Urinary bladder (tissue), 4 donors: Measurements from ENCODE around the gene ABCC4. TPM values are rescaled to one million over a fixed set of nuclear protein-coding genes. Genes with fewer than 3 reads are reported as not detected.

Experiments
- DNase-seq: peaks from one replicate; pipeline ENCODE4 v3.0.0-alpha.2; 2015; ENCODE audit errors: extremely low spot score
- H3K27ac ChIP-seq: one replicate; pipeline ENCODE4 v1.5.1; 2013; ENCODE audit warnings: low read depth, mild to moderate bottlenecking, moderate library complexity
- H3K36me3 ChIP-seq: one replicate; pipeline ENCODE4 v1.6.1; 2013; ENCODE audit warnings: mild to moderate bottlenecking, moderate library complexity; ENCODE audit not compliant: insufficient read depth
- H3K4me1 ChIP-seq: one replicate; pipeline ENCODE4 v1.6.1; 2013; ENCODE audit warnings: mild to moderate bottlenecking, moderate library complexity; ENCODE audit not compliant: insufficient read depth
- H3K4me3 ChIP-seq: one replicate; pipeline ENCODE4 v1.5.1; 2013; ENCODE audit warnings: low read depth, low read length
- WGBS: extraction: QIAGEN DNeasy Blood & Tissue Kit; methylation state at CpG from one replicate; pipeline ENCODE4 v1.1.7; 2013; 5-methylcytosine and 5-hydroxymethylcytosine counted together
- polyA plus RNA-seq: library from polyadenylated mRNA; stranded (reverse); fragments of 200-250 nt; gene quantifications from one replicate; pipeline ENCODE4 v1.2.3, GENCODE V29; 2013
- total RNA-seq: library from RNA; depleted of rRNA; stranded (reverse); fragments of >200 nt; gene quantifications from one replicate; pipeline ENCODE4 v1.2.3, GENCODE V29; 2014
- donor health status: healthy with polysubstance abuse.
- donor health status: healthy.

The ABCC4 gene
- total RNA-seq (32.5 TPM), polyA plus RNA-seq (31.4 TPM)

DNA sequence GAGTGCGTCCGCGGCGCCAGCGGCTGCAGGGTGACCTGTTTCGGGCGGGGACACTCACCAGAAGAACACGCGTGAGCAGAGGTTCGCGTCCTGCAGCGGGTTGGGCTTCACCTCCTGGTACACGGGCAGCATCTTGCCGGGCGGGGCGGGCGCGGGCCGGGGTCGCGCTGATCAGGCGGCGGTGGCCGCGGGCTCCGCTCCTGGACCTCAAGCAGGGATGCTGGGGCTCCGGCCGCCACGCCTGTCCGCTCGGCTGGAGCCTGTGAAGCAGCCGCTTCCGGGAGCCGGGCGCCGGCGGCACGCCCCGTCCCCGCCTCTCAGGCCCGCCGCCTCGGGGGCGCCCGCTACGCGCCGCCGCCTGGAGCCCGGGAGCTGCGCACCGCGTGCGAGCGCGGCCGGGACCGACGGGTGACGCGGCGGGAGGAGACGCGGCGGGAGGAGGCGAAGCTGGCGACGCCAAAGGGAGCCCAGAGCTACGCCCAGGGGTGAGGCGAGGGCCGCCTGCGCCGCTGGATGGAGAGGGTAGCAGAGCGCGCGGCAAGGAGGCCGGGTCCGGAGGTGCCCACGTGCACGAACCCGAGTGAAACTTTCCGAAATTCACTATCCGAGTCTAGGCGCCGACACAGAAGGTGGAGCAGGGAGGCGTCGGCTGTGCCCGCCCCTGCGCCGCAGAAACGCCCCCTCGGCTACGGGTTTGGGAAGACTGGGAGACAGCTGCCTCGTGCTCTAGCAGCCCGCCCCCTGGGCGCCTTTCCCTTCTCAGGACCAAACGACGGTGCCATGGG, at the start of gene ABCC4:
TSS of gene ABCC4 (minus strand) at position 269 of the 785 bp plus-strand sequence. CDS start at position 132, 137 bp downstream.
- peak within 1 kb of the TSS; percentile 78 for H3K27ac ChIP-seq
- WGBS, result under 1% methylated on average over 98 of the region's 98 CpGs

DNA sequence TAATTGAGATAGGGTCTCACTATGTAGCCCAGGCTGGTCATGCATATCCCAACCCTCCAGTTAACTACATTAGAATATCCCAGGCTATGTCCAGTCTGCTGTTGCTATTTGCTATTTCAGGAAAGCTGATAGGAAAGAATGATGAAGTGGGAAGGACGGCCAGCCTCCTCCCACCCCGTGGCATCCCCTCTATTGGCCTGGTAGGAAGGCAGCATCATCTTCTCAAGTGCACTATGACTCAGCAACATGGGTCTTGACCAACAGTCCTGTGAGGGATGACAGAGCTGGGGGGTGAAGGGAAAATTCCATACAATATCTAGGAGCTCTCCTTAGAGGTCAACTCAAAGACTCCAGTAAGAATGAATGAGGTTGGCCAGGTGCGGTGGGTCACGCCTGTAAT, 48.0 kb upstream of the ABCC4 start:
- no peak overlapping the region for H3K4me3 ChIP-seq
- H3K36me3 ChIP-seq, result no peaks in the 10 kb centered on the region
- DNase-seq, result no peak
- WGBS, result 86% methylated on average over 4 of the region's 4 CpGs
- no peaks in the 10 kb centered on the region for H3K4me1 ChIP-seq
- H3K27ac ChIP-seq, result no peak overlapping the region

More for the DNA sequence above, at the start of gene ABCC4:
- Histone ChIP-seq H3K4me3 (peak within 1 kb of the TSS; percentile 84), H3K36me3 (no peaks in the 10 kb centered on the region), H3K4me1 (no peaks in the 10 kb centered on the region)
- DNase-seq, result no peak

- WGBS, result 38% methylated on average over 3 of the region's 3 CpGs
- H3K36me3 ChIP-seq, result no peaks in the 10 kb centered on the region
- no peaks in the 10 kb centered on the region for H3K4me1 ChIP-seq
- H3K4me3 ChIP-seq, result no peak overlapping the region
- no peak overlapping the region for H3K27ac ChIP-seq
- no peak for DNase-seq
Observed at GRCh38 chr13:95343944-95344343, 42.7 kb upstream of the ABCC4 start.

GRCh38 chr13:95341441-95341840, 40.2 kb upstream of the ABCC4 start:
- Histone ChIP-seq H3K4me3 (no peak overlapping the region), H3K27ac (no peak overlapping the region), H3K4me1 (no peaks in the 10 kb centered on the region), H3K36me3 (no peaks in the 10 kb centered on the region)
- WGBS, result 53% methylated on average over 5 of the region's 5 CpGs
- DNase-seq, result no peak

GRCh38 chr13:95338905-95339304, 37.7 kb upstream of the ABCC4 start:
- H3K4me1 ChIP-seq, result no peaks in the 10 kb centered on the region
- no peaks in the 10 kb centered on the region for H3K36me3 ChIP-seq
- no peak for DNase-seq
- H3K4me3 ChIP-seq, result no peak overlapping the region
- WGBS, result 44% methylated on average over 3 of the region's 3 CpGs
- H3K27ac ChIP-seq, result no peak overlapping the region

DNA sequence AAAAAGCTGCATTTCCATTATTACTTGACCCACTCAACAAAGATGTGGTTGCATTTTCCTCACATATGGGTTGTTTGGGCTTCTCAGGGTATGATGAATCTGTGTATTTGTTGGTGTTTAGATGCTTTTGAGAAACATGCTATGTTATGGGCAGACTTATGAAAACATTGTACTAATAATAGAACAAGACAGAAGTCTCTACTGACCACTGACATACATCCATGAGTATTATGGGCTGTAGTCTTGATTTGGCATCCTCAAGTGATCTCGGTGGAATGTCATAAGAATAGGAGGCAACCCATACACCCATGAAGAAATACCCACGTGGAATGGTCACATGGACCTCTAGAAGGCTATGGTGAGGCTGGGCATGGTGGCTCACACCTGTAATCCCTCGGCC, 36.3 kb upstream of the ABCC4 start:
- Histone ChIP-seq H3K36me3 (no peaks in the 10 kb centered on the region), H3K4me1 (no peaks in the 10 kb centered on the region), H3K4me3 (no peak overlapping the region), H3K27ac (no peak overlapping the region)
- no peak for DNase-seq
- 87% methylated on average over 3 of the region's 3 CpGs for WGBS

- DNase-seq, result no peak
- H3K4me1 ChIP-seq, result no peaks in the 10 kb centered on the region
- WGBS, result 85% methylated on average over 6 of the region's 6 CpGs
- no peak overlapping the region for H3K4me3 ChIP-seq
- no peaks in the 10 kb centered on the region for H3K36me3 ChIP-seq
- H3K27ac ChIP-seq, result no peak overlapping the region
Observed at GRCh38 chr13:95335667-95336066, 34.4 kb upstream of the ABCC4 start.

DNA sequence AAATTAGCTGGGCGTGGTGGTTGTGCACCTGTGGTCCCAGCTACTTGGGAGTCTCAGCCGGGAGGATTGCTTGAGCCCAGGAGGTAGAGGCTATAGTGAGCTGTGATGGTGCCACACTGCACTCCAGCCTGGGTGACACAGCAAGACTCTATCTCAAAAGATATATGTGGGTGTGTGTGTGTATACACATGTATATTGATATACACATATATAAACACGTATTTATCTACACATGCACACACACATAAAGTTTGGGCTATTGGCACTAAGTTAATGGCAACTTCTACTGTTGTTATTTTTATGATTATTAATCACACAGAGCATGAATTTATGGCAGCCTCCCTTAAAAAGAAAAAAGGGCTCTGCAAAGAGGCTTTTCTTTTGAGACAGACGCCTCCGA, 27.1 kb upstream of the ABCC4 start:
- Histone ChIP-seq H3K4me3 (no peak overlapping the region), H3K27ac (no peak overlapping the region), H3K4me1 (no peaks in the 10 kb centered on the region), H3K36me3 (no peaks in the 10 kb centered on the region)
- no peak for DNase-seq
- WGBS, result 79% methylated on average over 5 of the region's 5 CpGs

GRCh38 chr13:95327190-95327589, 25.9 kb upstream of the ABCC4 start:
- 39% methylated on average over 10 of the region's 10 CpGs for WGBS
- DNase-seq, result no peak
- no peak overlapping the region for H3K27ac ChIP-seq
- no peaks in the 10 kb centered on the region for H3K36me3 ChIP-seq
- no peak overlapping the region for H3K4me3 ChIP-seq
- H3K4me1 ChIP-seq, result no peaks in the 10 kb centered on the region

DNA sequence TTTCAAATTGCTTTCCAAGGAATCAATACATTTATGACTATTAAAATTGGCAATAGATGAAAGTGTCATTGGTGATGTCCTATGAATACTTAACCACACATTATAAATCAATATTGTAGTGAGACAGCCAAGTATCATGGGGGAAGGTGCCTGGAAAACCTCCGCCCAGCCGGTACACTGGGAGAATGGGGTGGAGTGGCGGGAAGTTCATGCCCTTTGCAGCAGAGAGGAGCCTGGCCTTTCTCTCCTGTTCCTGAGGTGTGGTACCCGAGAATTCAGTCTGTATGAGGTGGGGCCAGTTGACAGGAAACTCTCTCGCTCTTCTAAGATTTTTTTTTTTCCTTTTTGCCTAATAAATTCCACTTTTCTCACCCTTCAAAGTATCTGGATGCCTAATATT, 25.4 kb upstream of the ABCC4 start:
- Histone ChIP-seq H3K4me1 (no peaks in the 10 kb centered on the region), H3K36me3 (no peaks in the 10 kb centered on the region), H3K27ac (no peak overlapping the region), H3K4me3 (no peak overlapping the region)
- DNase-seq, result no peak
- 89% methylated on average over 5 of the region's 5 CpGs for WGBS

- Histone ChIP-seq H3K4me3 (no peak overlapping the region), H3K4me1 (no peaks in the 10 kb centered on the region), H3K36me3 (no peaks in the 10 kb centered on the region), H3K27ac (no peak overlapping the region)
- WGBS, result 85% methylated on average over 3 of the region's 3 CpGs
- no peak for DNase-seq
Observed at GRCh38 chr13:95325485-95325884, 24.2 kb upstream of the ABCC4 start.

GRCh38 chr13:95323930-95324662, 22.8 kb upstream of the ABCC4 start:
- Histone ChIP-seq H3K36me3 (no peaks in the 10 kb centered on the region), H3K4me3 (no peak overlapping the region), H3K4me1 (no peaks in the 10 kb centered on the region), H3K27ac (no peak overlapping the region)
- DNase-seq, result no peak
- 76% methylated on average over 16 of the region's 16 CpGs for WGBS

DNA sequence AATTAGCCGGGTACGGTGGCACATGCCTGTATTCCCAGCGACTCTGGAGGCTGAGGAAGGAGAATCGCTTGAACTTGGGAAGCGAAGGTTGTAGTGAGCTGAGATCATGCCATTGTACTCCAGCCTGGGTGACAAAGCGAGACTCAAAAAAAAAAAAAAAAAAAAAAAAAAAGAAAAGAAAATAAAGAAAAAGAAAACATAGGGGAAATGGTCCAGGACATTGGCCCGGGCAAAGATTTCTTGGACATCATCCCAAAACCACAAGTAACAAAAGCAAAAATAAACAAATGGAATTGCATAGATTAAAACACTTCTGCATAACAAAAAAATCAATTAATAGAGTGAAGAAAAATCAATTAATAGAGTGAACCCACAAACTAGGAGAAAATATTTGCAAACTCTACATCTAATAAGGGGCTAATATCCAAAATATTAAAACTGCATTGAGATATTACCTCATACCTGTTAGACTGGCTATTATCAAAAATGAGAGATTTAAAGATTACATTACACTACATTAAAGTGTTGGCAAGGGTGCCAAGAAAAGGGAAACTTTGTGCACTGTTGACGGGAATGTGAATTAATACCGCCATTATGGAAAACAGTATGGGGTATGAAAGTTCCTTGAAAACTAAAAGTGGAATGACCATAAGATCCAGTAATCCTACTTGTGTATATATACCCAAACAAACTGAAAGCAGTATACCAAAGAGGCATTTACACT, 18.5 kb upstream of the ABCC4 start:
- no peak for DNase-seq
- no peaks in the 10 kb centered on the region for H3K36me3 ChIP-seq
- H3K27ac ChIP-seq, result no peak overlapping the region
- no peaks in the 10 kb centered on the region for H3K4me1 ChIP-seq
- WGBS, result 82% methylated on average over 9 of the region's 9 CpGs
- H3K4me3 ChIP-seq, result no peak overlapping the region
